GM21825 (cell line): ENCODE measurements around the gene ERCC3.
"Not testable (repeated sequence)": the region's sequence is repeated elsewhere in the genome, so short reads cannot be mapped to it uniquely, and the experiment has no call there.

Source experiments
- ATAC-seq: cut with Tn5 transposase; IDR thresholded peaks from one replicate; pipeline ENCODE4 v1.9.1; 2021; ENCODE audit warnings: mild to moderate bottlenecking, moderate library complexity; ENCODE audit not compliant: unreplicated experiment

ERCC3 gene

GRCh38 chr2:127227264-127227660 lies 66.7 kb downstream of the ERCC3 start:
- ATAC-seq, result not testable (repeated sequence)

DNA sequence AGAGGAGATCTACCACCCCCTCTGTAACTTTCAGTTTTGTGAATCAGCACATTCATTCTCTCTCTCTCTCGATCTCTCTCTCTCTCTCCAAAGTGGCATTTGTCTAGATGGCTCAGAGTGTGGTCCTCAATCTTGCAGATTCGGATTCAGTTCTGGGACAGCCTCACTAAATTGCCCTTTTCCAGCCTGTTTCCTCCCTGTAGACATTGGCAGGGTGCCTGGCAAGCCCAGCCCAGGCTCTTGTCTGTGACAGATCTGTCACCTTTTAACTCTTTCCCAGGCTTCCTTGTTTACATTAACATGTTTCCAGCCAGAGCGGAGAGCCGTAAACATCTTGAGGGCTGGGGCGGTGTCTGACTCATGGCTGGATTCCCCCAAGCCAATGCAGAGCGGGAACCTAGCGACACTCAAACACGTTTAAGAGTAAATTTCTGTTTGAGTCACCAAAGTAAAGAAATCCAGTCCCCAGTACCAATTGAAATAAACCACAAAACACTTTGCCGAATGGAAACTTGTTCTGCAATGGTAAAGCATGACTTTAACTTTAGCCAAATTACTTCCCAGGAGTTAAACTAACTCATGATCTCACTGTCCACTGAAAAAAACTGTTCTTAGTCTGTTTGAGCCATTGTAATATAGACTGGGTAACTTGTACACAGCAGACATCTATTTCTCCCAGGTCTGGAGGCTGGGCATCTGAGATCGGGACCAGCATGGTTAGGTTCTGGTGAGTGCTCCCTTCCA lies 67.3 kb downstream of the ERCC3 start:
- peak; percentile 85 for ATAC-seq

- no peak for ATAC-seq
Measured at GRCh38 chr2:127226132-127226519, 67.8 kb downstream of the ERCC3 start.

DNA sequence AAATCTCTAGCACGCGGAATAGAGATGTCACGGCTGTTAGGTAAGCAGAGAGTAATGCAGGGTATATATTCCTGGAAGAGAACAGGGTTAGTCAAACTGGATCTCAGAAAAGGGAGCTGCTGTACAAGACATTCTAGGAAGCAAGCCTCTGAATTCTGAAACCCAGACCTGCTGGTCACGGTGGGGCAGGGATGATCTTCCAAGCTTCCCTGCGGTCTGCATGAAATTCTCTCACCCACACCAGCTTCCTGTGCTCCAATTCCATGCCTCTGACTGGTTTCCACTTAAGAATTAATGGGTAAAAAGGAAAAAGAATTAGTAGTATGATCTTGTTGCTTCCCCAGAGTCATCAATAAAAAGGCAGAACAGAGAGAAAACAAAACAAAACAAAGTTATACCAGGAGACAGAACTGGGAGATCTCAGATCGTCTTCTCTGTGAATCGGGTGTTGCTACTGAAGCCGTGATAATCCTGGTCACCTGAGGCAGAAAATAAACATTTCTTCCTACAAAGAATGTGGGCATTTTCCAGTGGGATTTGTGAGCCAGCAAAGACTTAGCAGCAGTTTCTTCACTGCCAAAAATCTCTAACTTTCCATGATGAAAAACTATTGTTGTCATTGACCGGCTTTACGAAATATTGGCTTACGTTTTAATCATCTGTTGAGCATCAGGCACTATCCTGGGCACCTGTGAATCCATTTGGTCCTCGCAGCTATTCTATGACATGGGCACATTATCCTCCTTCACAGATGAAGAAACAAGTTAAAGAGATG lies 68.6 kb downstream of the ERCC3 start:
- no peak for ATAC-seq

DNA sequence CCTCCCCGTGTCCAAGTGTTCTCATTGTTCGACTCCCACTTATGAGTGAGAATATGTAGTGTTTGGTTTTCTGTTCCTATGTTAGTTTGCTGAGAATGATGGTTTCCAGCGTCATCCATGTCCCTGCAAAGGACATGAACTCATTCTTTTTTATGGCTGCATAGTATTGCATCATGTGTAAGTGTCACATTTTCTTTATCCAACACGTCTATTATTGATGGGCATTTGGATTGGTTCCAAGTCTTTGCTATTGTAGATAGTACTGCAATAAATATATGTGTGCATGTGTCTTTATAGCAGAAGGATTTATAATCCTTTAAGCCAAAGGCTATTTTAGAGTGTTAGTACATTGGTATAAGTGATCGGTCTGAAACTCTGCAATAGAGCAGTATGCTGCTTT lies 69.8 kb downstream of the ERCC3 start:
- ATAC-seq, result not testable (repeated sequence)

- ATAC-seq, result no peak
Measured at GRCh38 chr2:127220768-127221527, 73.0 kb downstream of the ERCC3 start.

- no peak for ATAC-seq
Measured at GRCh38 chr2:127220102-127220767, 73.7 kb downstream of the ERCC3 start, which contains the start of gene CYP27C1. CYP27C1 (minus strand) TSS chr2:127220299; CDS start chr2:127220270, 29 bp downstream.

DNA sequence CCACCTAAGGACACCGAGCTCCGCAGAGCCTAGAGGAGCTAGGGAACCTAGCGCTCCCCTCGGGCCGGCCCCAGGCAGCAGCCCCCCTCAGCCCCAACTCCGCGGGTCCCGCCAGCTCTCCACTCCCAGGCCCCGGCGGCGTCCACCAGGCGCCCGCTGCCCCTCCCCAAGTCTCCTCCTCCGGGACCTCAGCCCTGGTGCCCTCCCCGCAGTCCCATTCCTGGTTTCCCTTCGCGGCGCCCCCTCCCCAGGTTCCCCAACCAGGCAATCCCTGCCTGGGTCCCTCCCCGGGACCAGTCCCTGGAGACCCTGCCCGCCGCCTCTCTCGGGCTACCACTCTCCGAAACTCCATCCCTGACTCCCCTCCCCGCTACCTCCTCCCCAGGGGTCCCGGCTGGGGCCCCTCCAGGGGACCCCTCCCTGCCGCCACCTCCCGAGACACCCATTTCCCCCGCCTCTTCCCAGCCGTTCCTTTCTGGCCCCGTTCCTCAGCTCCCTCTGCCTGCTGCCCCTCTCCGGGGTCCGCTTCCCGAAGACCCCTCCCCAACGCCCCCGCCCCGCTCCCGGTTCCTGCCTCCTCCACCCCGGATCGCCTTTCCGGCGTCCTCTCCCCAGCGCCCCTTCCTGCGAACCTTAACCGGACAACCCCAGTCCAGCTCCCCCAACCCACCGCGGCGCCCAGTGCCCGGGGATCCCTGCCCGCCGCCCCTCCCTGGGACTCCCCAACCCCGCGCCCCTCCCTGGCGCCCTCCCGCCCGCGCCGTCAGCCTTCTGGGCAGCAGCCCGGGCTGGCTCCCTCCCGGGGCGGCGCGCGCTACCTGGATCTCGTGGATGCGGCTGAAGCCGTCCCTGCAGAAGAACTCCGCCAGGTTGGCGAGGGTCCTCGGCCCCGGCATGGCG lies 74.5 kb downstream of the ERCC3 start:
- ATAC-seq, result no peak

- ATAC-seq, result no peak
Measured at GRCh38 chr2:127218812-127219170, 75.2 kb downstream of the ERCC3 start.

DNA sequence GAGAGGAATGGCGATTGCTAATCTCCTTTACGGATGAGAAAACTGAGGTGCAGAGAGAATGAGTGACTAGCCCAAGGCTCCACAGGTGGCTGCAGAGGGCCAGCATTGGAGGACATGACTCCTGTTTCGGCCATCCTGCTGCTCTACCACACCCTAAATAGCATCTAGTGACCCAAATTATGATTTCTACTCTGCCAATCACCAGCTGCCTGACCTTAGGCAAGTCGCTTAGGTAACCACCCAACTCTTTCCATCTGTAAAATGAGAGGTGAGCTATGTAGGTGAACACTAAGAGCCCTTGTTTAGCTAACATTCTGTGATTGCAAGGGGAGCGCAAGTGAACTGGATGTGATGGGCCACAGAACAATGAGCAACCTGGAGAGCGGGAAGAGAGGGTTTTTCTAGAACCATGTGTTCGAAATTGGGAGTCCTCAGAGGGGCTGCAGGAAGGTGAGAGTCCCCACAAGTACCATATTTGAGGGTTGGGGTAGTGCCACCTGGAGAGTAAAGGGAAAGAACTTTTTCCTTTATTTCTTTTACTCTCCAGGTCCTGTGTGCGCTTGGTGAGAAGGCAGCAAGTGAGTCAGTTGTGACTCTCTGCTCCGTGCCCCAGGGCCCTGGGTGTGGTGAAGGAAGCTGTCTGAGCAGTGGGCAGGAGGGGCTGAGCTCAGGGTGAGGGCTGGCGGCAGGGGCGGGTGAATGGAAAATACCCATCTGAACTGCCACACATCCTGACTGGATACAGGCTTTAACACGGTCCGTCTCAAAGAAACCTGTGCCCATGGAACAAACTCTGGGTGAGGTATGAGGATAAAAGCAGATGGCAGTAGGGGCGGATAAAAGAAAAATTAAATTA lies 76.2 kb downstream of the ERCC3 start:
- no peak for ATAC-seq

- no peak for ATAC-seq
Measured at GRCh38 chr2:127216593-127216992, 77.4 kb downstream of the ERCC3 start.

- no peak for ATAC-seq
Measured at GRCh38 chr2:127216095-127216494, 77.8 kb downstream of the ERCC3 start.

DNA sequence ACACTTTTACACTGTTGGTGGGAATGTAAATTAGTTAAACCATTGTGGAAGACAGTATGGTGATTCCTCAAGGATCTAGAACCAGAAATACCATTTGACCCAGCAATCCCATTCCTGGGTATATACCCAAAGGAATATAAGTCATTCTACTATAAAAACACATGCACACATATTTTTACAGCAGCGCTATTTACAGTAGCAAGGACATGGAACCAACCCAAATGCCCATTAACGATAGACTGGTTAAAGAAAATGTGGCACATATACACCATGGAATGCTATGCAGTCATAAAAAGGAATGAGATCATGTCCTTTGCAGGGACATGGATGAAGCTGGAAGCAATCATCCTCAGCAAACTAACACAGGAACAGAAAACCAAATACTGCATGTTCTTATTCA lies 79.7 kb downstream of the ERCC3 start:
- ATAC-seq, result not testable (repeated sequence)

DNA sequence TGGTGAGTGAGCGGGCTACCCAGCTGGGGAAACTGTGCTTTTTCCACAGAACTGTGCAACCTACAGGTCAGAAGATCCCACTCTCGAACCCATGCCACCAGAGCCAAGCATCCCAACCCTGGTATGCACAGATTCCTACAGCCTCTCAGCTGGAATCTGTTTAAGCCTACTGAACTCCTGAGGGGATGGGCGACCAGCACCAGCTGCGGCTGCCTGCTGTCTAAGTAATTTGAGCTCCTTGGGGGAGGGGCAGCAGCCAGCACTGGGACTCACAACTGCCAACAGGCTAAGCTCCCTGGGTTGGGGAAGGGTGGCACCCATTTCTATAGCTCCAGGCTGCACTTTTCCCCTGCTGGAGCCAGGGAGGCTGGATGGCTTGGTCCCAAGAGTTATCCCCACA lies 85.6 kb downstream of the ERCC3 start:
- ATAC-seq, result no peak
